AG04450 (cell line): ENCODE results near the gene CORO7. TPM values are rescaled to one million over a fixed set of nuclear protein-coding genes. Genes with fewer than 3 reads are reported as not detected.

Experiments
- CTCF ChIA-PET: fragments of 300-600, 350-600 bp; formaldehyde crosslinking; extraction: SDS; loops from one replicate; lab custom pipeline; 2022; ENCODE audit warnings: antibody characterized with exemption, inconsistent platforms; lab: Charles Lee
- POLR2A ChIA-PET: fragments of 350-600 bp; formaldehyde crosslinking; extraction: SDS; loops from one replicate; lab custom pipeline; 2021; ENCODE audit warnings: antibody characterized with exemption, inconsistent platforms; lab: Yijun Ruan, JAX
- DNase-seq: peaks from one replicate; pipeline ENCODE4 v3.0.0-alpha.2; 2011; ENCODE audit warnings: low read depth, low spot score
- H3K27ac ChIP-seq: one replicate; pipeline ENCODE4 v1.5.1; 2012; ENCODE audit warnings: low read depth, low read length, control low read depth
- H3K27me3 ChIP-seq: one replicate; pipeline ENCODE4 v1.6.0; 2012; ENCODE audit warnings: low read length; ENCODE audit not compliant: control insufficient read depth, insufficient read depth
- H3K4me3 ChIP-seq: 2 replicates; pipeline ENCODE4 v1.5.1; 2011; ENCODE audit warnings: mild to moderate bottlenecking, low read depth, low read length, control low read depth
- H3K9me3 ChIP-seq: 2 replicates; pipeline ENCODE4 v1.5.1; 2012; ENCODE audit warnings: low read length; ENCODE audit not compliant: control insufficient read depth, insufficient read depth
- polyA plus RNA-seq: library from polyadenylated mRNA; depleted of rRNA; stranded (reverse); fragments of >200 nt; gene quantifications from 2 replicates; pipeline ENCODE4 v1.2.3, GENCODE V29; 2011
- TF ChIP-seq, protein P1 (sequence below): IDR thresholded peaks from 2 replicates; pipeline ENCODE4 v1.5.1; 2011; ENCODE audit warnings: low read depth, low read length, control low read depth, inconsistent platforms

The CORO7 gene
- polyA plus RNA-seq, 1 experiment: 7.0 TPM

DNA sequence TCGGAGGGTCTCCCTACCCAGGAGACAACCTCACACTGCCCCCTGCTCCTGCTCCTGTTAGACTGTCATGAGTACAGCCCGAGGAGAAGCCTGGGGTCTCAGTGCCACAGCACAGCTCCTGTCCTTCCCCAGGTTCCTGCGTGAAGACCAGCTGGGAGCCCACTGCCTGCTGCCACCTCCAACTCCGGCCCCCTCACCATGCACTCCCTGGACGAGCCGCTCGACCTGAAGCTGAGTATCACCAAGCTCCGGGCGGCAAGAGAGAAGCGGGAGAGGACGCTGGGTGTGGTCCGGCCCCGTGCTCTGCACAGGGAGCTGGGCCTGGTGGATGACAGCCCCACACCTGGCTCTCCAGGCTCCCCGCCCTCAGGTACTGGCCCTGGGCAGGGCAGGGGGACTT is 84.3 kb downstream of the CORO7 start:
- CTCF ChIA-PET: interaction anchor here (0.7 to 2.7 kb wide), 7 partner anchors 7 to 131 kb away, joined by 3 to 21 read pairs (median 8); partner anchors contain the start of gene TFAP4
- TF ChIP-seq, protein P1, sequence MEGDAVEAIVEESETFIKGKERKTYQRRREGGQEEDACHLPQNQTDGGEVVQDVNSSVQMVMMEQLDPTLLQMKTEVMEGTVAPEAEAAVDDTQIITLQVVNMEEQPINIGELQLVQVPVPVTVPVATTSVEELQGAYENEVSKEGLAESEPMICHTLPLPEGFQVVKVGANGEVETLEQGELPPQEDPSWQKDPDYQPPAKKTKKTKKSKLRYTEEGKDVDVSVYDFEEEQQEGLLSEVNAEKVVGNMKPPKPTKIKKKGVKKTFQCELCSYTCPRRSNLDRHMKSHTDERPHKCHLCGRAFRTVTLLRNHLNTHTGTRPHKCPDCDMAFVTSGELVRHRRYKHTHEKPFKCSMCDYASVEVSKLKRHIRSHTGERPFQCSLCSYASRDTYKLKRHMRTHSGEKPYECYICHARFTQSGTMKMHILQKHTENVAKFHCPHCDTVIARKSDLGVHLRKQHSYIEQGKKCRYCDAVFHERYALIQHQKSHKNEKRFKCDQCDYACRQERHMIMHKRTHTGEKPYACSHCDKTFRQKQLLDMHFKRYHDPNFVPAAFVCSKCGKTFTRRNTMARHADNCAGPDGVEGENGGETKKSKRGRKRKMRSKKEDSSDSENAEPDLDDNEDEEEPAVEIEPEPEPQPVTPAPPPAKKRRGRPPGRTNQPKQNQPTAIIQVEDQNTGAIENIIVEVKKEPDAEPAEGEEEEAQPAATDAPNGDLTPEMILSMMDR: no peak

DNA sequence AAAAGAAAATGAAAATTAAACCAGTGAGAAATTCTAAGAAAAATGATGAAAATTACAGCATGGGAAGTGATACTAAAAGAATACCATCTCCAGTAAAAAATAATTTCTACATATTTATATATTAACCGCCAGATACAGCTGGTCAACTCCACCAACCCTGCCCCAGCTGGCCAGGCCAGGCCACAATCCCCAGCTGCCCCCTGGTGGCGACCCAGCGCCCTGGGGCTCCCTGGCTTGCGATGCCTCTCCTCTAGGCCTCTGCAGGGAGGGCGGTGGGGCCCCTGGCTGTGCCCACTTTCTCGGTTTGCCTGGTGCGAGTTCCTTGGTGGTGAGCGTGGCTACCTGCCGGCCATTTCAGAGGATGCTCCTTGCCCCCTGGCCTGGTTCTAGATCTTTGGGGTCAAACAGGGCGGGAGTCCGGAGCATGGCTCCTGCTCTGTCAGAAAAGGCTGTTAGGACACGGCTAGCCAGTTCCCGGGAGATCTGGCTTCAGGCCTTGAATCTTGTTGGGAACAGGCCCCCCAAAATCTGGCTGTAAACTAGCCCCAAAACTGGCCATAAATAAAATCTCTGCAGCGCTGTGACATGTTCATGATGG is 86.0 kb downstream of the CORO7 start:
- POLR2A ChIA-PET: interaction anchor here (0.6 to 2.6 kb wide), 3 partner anchors 40 to 77 kb away, joined by 3 to 10 read pairs (median 3); no protein-coding TSS in a partner anchor
- TF ChIP-seq, protein P1: peak; percentile 98

More for the DNA sequence above, 84.3 kb downstream of the CORO7 start:
- POLR2A ChIA-PET: no interaction called here
- H3K27me3 ChIP-seq: no peaks in the 10 kb centered on the region
- H3K27ac ChIP-seq: no peak overlapping the region
- H3K4me3 ChIP-seq: no peak overlapping the region
- DNase-seq: no peak
- no peaks in the 10 kb centered on the region; the same call in 1 of the 2 replicates for H3K9me3 ChIP-seq

DNA sequence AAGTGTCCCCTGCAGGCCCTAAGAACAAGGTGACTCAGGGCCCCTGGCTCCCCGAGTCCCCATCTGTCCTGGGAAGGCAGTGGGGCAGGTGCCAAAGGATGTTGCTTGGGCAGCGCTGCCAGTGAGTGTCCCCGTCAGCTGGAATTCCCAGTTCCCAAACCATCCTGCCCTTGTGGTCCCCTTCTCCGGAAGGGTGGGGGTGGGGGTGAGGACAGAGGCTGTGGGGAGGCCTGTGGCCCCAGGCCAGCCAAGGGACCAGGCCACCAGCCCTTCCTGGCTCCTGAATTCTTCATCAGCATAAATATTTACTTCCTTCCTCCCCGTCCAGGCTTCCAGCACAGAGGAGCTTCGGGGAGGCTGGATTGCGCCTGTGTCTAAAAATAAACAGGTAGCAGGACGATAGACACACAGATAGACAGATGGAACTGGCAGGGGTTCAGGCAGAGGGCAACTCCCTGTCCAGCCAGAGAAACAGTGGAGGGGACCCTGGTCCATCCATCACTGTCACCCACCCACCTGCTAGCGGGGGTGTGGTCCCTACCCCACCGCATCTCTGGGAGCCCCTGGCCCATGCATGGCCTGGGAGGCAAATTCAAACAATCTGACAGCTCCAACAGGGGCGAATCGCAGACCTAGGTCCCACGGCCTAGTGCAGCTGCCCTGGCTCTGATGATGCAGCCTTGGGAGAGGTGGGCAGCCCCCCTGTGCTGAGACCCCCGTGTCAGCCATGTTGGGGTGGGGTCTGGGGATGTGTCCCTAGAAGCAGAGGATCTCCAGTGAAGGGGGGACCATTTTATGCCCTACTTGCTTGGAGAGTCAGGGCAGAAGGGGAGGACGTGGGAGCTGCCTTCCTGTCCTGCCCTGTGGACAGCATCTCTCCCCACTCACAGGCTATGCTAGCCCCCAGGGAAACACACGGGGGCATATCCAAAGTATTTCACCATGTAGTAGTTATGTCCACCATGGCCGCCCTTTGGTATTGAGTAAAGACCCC is 87.3 kb downstream of the CORO7 start:
- peak overlapping the region; percentile 70 for H3K27ac ChIP-seq
- no peak overlapping the region for H3K4me3 ChIP-seq
- ChIA-PET CTCF (interaction anchor here (0.6 to 3.8 kb wide), 12 partner anchors 10 to 130 kb away, joined by 4 to 37 read pairs (median 8); no protein-coding TSS in a partner anchor), POLR2A (interaction anchor here (0.5 to 2.6 kb wide), 9 partner anchors 13 to 130 kb away, joined by 3 to 11 read pairs (median 4); partner anchors contain the start of genes GLIS2 and TFAP4)
- no peak for DNase-seq
- H3K27me3 ChIP-seq: no peaks in the 10 kb centered on the region
- TF ChIP-seq, protein P1: no peak
- H3K9me3 ChIP-seq: no peaks in the 10 kb centered on the region; the same call in 1 of the 2 replicates

More for the DNA sequence above, 86.0 kb downstream of the CORO7 start:
- H3K27me3 ChIP-seq: no peaks in the 10 kb centered on the region
- no peaks in the 10 kb centered on the region; the same call in 1 of the 2 replicates for H3K9me3 ChIP-seq
- CTCF ChIA-PET: interaction anchor here (0.6 to 2.7 kb wide), 9 partner anchors 9 to 571 kb away, joined by 3 to 21 read pairs (median 5); no protein-coding TSS in a partner anchor
- no peak for DNase-seq
- H3K4me3 ChIP-seq: no peak overlapping the region
- H3K27ac ChIP-seq: no peak overlapping the region

DNA sequence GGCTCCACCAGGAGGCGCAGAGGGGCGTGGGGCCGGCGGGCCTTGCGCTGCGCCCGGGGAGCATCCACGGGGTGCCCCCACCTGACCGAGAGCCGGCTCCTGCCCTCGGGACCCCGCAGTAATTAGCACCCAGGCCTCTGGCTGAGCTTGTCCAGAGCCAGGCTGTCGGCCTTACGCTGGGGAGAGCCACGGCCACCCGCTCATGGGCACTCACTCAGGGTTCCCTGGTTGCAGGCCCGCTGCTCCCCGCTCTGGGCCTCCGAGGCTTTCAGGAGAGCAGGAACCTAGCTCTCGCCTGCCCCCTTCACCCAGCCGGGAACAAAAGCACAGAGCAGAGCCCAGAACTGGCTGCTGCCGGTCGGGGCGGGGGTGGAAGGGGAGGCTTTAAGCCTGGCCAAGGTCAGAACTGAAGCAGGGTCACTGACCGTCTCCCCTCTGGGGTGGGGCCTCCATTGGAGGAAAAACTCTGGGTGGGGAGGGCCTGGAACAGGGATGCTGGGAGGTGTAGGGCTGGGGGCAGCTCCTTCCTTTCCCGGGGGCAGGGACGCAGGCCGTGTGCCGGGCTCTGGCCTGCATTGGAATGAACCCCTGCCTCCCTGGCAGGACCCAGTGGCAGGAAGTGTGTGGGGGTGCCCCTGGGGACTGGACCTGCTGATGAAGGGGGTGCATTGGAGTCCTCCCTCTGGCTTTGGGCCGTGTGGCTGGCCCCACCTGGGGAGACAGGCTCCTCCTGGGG is 88.2 kb downstream of the CORO7 start:
- CTCF ChIA-PET: interaction anchor here (0.6 to 3.8 kb wide), 10 partner anchors 11 to 129 kb away, joined by 3 to 37 read pairs (median 8); partner anchors contain the start of gene GLIS2

More for the DNA sequence above, 88.2 kb downstream of the CORO7 start:
- Histone ChIP-seq H3K4me3 (peak overlapping the region; percentile 44), H3K27ac (peak overlapping the region; percentile 70), H3K9me3 (no peaks in the 10 kb centered on the region; the same call in 1 of the 2 replicates), H3K27me3 (no peaks in the 10 kb centered on the region)
- TF ChIP-seq, protein P1: peak; percentile 64
- no peak for DNase-seq
- POLR2A ChIA-PET: interaction anchor here (0.6 to 2.6 kb wide), 10 partner anchors 11 to 75 kb away, joined by 3 to 11 read pairs (median 5); partner anchors contain the start of genes GLIS2 and TFAP4
